Spleen (tissue), 3 donors: Measurements from ENCODE around the gene OR10C1.

Experiments
- POLR2A ChIP-seq, 3 donors: fragments of 450-650 bp; IDR thresholded peaks; one replicate each; pipeline ENCODE4 v1.5.1; 2017; ENCODE audit warnings: antibody characterized with exemption in 3 of 3, mild to moderate bottlenecking in 1 of 3
- POLR2AphosphoS5 ChIP-seq, 3 donors: sonication (generic); formaldehyde crosslinking; IDR thresholded peaks; one replicate each; pipeline ENCODE4 v1.5.1; 2017; ENCODE audit warnings: antibody characterized with exemption in 3 of 3

- TF ChIP-seq POLR2AphosphoS5 (IDR thresholded peaks at IDR 0.05) (no peak), POLR2A (IDR thresholded peaks at IDR 0.05) (no peak)
These were observed 48.6 kb downstream of the OR10C1 start, which contains the start of gene MAS1L for GRCh38 chr6:29487660-29488059.
